Natural killer cell (primary cell): ENCODE measurements around the gene SAE1. TPM values are rescaled to one million over a fixed set of nuclear protein-coding genes. Genes with fewer than 3 reads are reported as not detected.
A peak's percentile ranks its signal among the peaks of the same experiment; 100 is the strongest.

Experiments used
- ATAC-seq, 3 donors: fragments of 150-1000 bp in 2 of 3; fragments of 200-7000 bp in 1 of 3; cut with Tn5 transposase; 1 replicate in 1 of 3; 2 replicates in 2 of 3; pipeline ENCODE4 v1.10.0; 2021; ENCODE audit warnings: mild to moderate bottlenecking in 2 of 3, moderate library complexity in 2 of 3
- DNase-seq, 2 donors: peaks; one replicate each; pipeline versions ENCODE4 v3.0.0 to v3.0.0-alpha.2; 2013 to 2021; ENCODE audit warnings: mixed read lengths in 1 of 2
- H3K27ac ChIP-seq: one replicate; pipeline ENCODE4 v1.5.1; 2013; ENCODE audit warnings: mild to moderate bottlenecking, low read length
- H3K27me3 ChIP-seq: one replicate; pipeline ENCODE4 v1.6.1; 2013; ENCODE audit warnings: low read length; ENCODE audit not compliant: control insufficient read depth, insufficient read depth
- H3K36me3 ChIP-seq: one replicate; pipeline ENCODE4 v1.6.1; 2013; ENCODE audit warnings: low read length; ENCODE audit not compliant: control insufficient read depth, insufficient read depth
- H3K4me1 ChIP-seq: one replicate; pipeline ENCODE4 v1.6.1; 2013; ENCODE audit warnings: low read length; ENCODE audit not compliant: control insufficient read depth, insufficient read depth
- H3K4me3 ChIP-seq: one replicate; pipeline ENCODE4 v1.5.1; 2013; ENCODE audit warnings: low read length
- H3K9me3 ChIP-seq: one replicate; pipeline ENCODE4 v1.6.1; 2013; ENCODE audit warnings: low read length; ENCODE audit not compliant: control insufficient read depth, insufficient read depth
- H3K27ac Mint-ChIP-seq, 2 donors: one replicate each; pipeline ENCODE4 v1.8.0; 2022; ENCODE audit warnings: mild to moderate bottlenecking in 2 of 2, mixed read lengths in 2 of 2, moderate library complexity in 1 of 2
- H3K27me3 Mint-ChIP-seq, 2 donors: one replicate each; pipeline ENCODE4 v1.8.0; 2022; ENCODE audit warnings: low read depth in 2 of 2, mixed read lengths in 2 of 2
- H3K36me3 Mint-ChIP-seq: one replicate; pipeline ENCODE4 v1.8.0; 2022; ENCODE audit warnings: mixed read lengths
- H3K4me1 Mint-ChIP-seq, 2 donors: one replicate each; pipeline ENCODE4 v1.8.0; 2022; ENCODE audit warnings: mixed read lengths in 2 of 2
- H3K4me3 Mint-ChIP-seq: one replicate; pipeline ENCODE4 v1.8.0; 2022; ENCODE audit warnings: mild to moderate bottlenecking, moderate library complexity, mixed read lengths
- H3K9me3 Mint-ChIP-seq, 2 donors: one replicate each; pipeline ENCODE4 v1.8.0; 2022; ENCODE audit warnings: mixed read lengths in 2 of 2
- WGBS: methylation state at CpG from one replicate; pipeline ENCODE4 v1.1.7; 2013; ENCODE audit warnings: missing lambda C conversion rate; ENCODE audit not compliant: insufficient coverage; 5-methylcytosine and 5-hydroxymethylcytosine counted together
- intact Hi-C: fragments of 100-400 bp; cut with micrococcal nuclease; formaldehyde crosslinking; loops from one replicate; pipeline ENCODE4 v1.14.2; 2022
- total RNA-seq, 4 donors: library from RNA; stranded (reverse); fragments of 120-200 nt in 1 of 4; gene quantifications; one replicate each; pipeline versions ENCODE4 v1.2.3 to v1.2.4, GENCODE V29; 2013 to 2022
- TF ChIP-seq, protein P1 (sequence below): fragments of 200-600 bp; IDR thresholded peaks from one replicate; pipeline ENCODE4 v1.8.0; 2022; ENCODE audit warnings: antibody characterized with exemption

SAE1 gene
- total RNA-seq, 3 donors from 2014 or later (not counting 1 experiment from before 2014, with no cell fraction given) = 42.5 to 49.3 (median 46.0) TPM

DNA sequence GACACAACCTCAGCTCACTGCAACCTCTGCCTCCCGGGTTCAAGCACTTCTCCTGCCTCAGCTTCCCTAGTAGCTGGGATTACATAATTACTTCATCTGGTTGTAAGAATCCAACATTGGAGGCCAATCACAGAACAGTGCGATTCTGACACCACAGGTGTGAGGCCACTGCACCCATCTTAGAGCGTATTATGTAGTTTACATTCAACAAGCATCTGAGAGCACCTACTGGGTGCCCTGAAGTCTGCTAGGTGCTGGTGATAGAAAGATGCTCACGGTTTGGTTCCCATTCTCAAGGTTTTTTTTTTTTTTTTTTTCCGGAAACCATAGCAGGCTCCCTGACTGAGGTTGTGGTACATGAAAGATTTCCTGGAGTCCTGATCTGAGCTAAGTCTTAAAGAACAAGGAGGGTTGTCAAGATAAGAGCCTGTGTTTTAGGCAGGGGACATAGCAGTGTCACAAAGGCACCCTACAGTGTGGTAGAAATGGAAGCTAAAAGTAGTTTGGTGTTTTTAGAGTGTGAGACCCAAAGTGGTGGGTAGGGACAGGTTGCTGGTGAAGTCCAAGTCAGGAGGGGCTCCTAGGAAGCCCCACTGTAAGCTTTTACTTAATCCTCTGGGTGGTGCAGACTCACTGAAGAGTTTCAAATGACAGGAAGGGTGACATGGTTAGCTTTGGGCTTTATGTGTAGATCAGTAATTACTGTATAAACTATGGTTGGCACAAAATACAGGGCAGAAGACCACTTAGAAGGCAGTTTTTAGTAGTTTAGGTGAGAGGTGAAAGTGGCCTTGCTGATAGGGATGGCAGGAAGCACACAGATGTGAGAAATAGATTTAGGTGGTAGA lies 15.2 kb downstream of the SAE1 start:
- peaks cover 14% of the 10 kb centered on the region in 2 donors for H3K4me1 Mint-ChIP-seq
- Histone ChIP-seq H3K36me3 (peaks cover 39% of the 10 kb centered on the region), H3K27me3 (no peaks in the 10 kb centered on the region), H3K27ac (no peak overlapping the region), H3K4me1 (peaks cover 3% of the 10 kb centered on the region), H3K9me3 (no peaks in the 10 kb centered on the region), H3K4me3 (no peak overlapping the region)
- TF ChIP-seq, protein P1, sequence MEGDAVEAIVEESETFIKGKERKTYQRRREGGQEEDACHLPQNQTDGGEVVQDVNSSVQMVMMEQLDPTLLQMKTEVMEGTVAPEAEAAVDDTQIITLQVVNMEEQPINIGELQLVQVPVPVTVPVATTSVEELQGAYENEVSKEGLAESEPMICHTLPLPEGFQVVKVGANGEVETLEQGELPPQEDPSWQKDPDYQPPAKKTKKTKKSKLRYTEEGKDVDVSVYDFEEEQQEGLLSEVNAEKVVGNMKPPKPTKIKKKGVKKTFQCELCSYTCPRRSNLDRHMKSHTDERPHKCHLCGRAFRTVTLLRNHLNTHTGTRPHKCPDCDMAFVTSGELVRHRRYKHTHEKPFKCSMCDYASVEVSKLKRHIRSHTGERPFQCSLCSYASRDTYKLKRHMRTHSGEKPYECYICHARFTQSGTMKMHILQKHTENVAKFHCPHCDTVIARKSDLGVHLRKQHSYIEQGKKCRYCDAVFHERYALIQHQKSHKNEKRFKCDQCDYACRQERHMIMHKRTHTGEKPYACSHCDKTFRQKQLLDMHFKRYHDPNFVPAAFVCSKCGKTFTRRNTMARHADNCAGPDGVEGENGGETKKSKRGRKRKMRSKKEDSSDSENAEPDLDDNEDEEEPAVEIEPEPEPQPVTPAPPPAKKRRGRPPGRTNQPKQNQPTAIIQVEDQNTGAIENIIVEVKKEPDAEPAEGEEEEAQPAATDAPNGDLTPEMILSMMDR = no peak
- no peak overlapping the region for H3K4me3 Mint-ChIP-seq
- no peaks in the 10 kb centered on the region for H3K27me3 Mint-ChIP-seq
- intact Hi-C loops = no loop called here
- no peaks in the 10 kb centered on the region for H3K9me3 Mint-ChIP-seq
- peaks cover 5% of the 10 kb centered on the region for H3K36me3 Mint-ChIP-seq
- peak in 1 of 3 donors; percentile 34 for ATAC-seq
- H3K27ac Mint-ChIP-seq = peak overlapping the region in 1 of 2 donors; percentile 47
- 90% methylated on average over 5 of the region's 5 CpGs for WGBS
- DNase-seq = peak in 1 of 2 donors; percentile 76

DNA sequence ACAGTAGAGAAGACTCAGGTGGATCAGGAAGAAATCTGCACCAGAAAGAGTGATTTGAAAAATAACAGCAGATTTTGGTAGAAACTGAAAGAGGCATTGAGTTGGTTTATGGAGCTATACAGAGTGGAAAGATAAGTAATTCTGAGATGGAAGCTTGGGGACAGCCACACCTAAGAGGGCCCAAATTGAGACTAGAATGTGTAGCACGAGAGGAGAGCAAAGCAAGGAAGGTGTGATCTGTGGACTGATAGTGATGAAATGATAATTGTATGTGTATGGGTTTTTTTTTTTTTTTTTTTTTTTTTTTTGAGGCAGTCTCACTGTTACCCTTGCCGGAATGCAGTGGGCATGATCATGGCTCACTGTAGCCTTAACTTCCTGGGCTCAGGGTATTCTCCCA lies 16.3 kb downstream of the SAE1 start:
- H3K9me3 ChIP-seq = no peaks in the 10 kb centered on the region
- TF ChIP-seq, protein P1 = no peak
- Mint-ChIP-seq H3K9me3 (no peaks in the 10 kb centered on the region), H3K27ac (no peak overlapping the region), H3K27me3 (no peaks in the 10 kb centered on the region), H3K36me3 (peaks cover 15% of the 10 kb centered on the region), H3K4me3 (no peak overlapping the region), H3K4me1 (peaks cover 9 to 14% of the 10 kb centered on the region in 2 donors)
- H3K27me3 ChIP-seq = no peaks in the 10 kb centered on the region
- DNase-seq (no peak), ATAC-seq (no peak)
- peaks cover 45% of the 10 kb centered on the region for H3K36me3 ChIP-seq
- intact Hi-C loops = no loop called here
- peaks cover 3% of the 10 kb centered on the region for H3K4me1 ChIP-seq
- H3K27ac ChIP-seq = no peak overlapping the region
- 81% methylated on average over 1 of the region's 2 CpGs for WGBS
- no peak overlapping the region for H3K4me3 ChIP-seq

DNA sequence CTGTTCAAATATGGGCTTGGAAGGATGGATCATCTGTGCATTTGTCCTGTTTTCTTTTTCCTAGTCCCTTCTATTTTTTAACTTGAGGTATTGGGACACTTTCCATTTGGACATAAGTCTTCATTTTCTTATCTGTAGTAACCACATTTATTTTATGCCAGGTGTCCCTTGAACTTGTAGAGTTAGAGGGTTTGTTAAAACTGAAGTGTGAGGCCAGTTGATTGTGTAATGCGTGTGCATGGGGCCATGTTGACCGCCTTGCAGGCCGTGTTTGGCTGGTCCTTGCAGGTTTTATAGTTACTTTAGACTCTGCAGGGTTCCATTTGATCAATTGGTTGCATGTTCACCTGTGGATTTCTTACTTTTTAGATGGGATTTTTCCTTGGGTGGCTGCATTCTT lies 21.0 kb downstream of the SAE1 start:
- H3K9me3 Mint-ChIP-seq = no peaks in the 10 kb centered on the region
- WGBS = 99% methylated on average over 3 of the region's 3 CpGs
- no peak overlapping the region for H3K27ac ChIP-seq
- peaks cover 9 to 10% of the 10 kb centered on the region in 2 donors for H3K4me1 Mint-ChIP-seq
- no peaks in the 10 kb centered on the region for H3K27me3 ChIP-seq
- H3K4me3 ChIP-seq = no peak overlapping the region
- H3K4me3 Mint-ChIP-seq = no peak overlapping the region
- TF ChIP-seq, protein P1 = no peak
- H3K27me3 Mint-ChIP-seq = no peaks in the 10 kb centered on the region
- no peak for ATAC-seq
- H3K27ac Mint-ChIP-seq = no peak overlapping the region
- H3K9me3 ChIP-seq = no peaks in the 10 kb centered on the region
- peaks cover 21% of the 10 kb centered on the region for H3K4me1 ChIP-seq
- H3K36me3 ChIP-seq = peaks cover 43% of the 10 kb centered on the region
- DNase-seq = no peak
- intact Hi-C loops = no loop called here
- peaks cover 24% of the 10 kb centered on the region for H3K36me3 Mint-ChIP-seq
